Measurements from ENCODE around the gene NDRG4.

Gene NDRG4

DNA sequence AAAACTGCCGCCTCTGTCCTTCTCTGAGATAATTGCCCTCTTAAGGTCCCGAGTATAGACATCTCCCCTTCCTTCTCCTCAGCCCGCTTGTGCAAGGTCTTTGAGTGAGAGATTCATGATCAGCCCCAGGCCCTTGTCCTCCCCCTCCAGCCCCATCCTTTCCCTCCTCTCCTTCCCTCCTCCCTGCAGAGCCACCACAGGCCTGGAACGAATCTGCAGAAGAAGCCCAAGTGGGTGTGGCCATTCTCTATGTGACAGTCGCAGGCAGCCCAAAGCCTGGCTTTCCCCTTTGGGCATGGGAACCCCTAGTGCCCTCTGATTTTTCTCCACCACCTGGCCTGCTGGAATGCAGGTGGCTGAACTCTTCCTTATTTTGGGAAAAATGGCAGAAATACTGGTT is 7.2 kb upstream of the NDRG4 start:
- in situ Hi-C loops (cut with MboI; ENCODE audit: low sequenced_read_pairs) = loop anchor here (25.0 kb wide), 1 partner anchor 155 kb away; no protein-coding TSS in a partner anchor

DNA sequence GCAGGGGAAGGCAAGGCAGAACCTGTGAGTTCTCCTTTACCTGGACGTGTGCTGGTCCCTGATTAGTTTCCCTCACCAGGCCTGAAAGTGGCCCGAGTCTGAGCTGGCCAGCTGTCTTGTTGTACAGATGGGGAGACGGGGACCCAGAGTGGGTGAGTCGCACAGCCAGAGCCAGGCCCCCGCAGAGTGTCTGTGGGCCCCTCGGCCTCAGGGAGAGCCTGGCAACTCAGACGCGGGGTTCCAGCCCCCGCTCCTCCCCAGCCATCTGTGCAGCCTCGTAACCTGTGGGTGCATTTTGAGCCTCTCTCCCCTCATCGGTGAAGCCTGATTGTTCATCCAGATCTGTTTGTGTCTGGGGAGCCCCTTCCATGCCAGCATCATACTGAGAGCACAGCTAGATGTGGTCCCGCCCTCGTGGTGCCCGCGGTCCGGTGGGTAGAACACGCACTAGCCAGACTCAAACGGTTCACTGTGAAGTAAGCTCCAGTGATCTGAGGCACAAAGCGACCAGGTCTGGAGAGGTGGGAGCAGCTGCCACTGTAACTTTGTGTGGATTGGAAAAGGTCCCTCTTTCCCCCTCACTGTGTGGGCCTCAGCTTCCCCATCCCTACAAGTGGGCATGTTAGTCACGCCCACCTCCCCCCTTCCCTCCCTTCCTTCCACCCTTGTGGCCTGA is 6.0 kb upstream of the NDRG4 start:
- in situ Hi-C loops (cut with MboI; ENCODE audit: low sequenced_read_pairs) = loop anchor here (25.0 kb wide), 1 partner anchor 157 kb away; no protein-coding TSS in a partner anchor

GRCh38 chr16:58494981-58495520 is 4.9 kb upstream of the NDRG4 start:
- in situ Hi-C loops (cut with MboI; ENCODE audit: low sequenced_read_pairs) = loop anchor here (25.0 kb wide), 1 partner anchor 158 kb away; no protein-coding TSS in a partner anchor

DNA sequence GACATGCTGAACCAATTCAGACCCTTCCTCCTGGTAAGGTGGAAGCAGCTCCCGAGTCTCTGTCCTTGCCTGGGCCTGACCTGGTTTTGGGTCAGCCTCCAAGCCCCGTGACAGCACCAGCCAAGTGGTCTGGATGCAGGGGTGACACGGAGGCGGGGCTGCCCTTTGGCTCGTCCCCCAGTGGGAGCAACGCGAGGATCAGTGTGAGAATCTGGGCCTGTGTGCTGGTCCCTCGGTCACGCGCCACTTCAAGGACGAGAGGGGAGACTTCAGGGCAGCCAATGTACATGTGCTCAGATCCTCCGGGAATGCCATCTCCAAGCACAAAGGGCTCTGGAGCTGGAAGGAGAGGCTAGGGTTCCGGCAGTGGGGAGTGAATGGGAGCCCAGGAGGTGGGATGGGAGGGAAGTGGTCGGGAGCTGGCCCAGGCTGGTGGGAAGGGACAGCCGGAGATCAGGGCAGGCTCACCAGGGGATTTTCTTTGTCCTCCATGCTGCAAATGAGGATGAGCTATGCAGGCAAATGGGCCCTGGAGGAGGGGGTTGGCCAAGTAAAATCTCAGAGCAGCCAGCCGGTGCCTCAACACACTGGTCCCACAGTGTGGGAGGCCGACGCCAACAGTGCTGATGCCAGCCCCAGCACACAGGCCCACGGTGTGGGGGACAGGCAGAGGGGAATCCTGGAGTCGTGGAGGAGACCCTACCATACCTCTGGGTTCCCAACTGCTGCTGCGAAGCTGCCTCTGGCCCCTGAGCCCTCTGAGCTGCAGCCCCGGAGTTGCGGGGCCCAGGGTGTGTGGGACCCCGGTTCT is 4.2 kb upstream of the NDRG4 start:
- in situ Hi-C loops (cut with MboI; ENCODE audit: low sequenced_read_pairs) = loop anchor here (25.0 kb wide), 1 partner anchor 158 kb away; no protein-coding TSS in a partner anchor

- in situ Hi-C loops (cut with MboI; ENCODE audit: low sequenced_read_pairs) = loop anchor here (25.0 kb wide), 1 partner anchor 160 kb away; no protein-coding TSS in a partner anchor
Measured at GRCh38 chr16:58497468-58497867, 2.5 kb upstream of the NDRG4 start.

DNA sequence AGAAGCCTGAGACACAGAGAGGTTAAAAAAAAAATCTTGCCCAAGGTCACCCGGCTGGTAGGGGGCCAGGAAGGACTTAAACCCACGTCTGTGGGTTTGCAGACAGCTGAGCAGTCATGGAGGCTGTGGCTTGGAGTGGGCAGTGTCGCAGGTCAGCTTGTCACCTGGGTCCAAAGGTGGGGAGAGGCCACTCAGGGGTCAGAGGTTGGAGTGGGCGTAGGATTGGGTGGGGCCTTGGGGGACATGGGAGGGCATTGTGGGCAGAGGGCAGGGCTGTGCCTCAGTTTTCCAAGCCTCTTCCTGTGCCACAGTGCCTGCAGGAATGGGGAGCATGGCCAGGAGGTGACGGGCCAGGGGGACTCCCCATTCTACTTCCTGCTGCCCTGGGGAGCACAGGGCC is 2.0 kb upstream of the NDRG4 start:
- in situ Hi-C loops (cut with MboI; ENCODE audit: low sequenced_read_pairs) = loop anchor here (25.0 kb wide), 1 partner anchor 161 kb away; no protein-coding TSS in a partner anchor

DNA sequence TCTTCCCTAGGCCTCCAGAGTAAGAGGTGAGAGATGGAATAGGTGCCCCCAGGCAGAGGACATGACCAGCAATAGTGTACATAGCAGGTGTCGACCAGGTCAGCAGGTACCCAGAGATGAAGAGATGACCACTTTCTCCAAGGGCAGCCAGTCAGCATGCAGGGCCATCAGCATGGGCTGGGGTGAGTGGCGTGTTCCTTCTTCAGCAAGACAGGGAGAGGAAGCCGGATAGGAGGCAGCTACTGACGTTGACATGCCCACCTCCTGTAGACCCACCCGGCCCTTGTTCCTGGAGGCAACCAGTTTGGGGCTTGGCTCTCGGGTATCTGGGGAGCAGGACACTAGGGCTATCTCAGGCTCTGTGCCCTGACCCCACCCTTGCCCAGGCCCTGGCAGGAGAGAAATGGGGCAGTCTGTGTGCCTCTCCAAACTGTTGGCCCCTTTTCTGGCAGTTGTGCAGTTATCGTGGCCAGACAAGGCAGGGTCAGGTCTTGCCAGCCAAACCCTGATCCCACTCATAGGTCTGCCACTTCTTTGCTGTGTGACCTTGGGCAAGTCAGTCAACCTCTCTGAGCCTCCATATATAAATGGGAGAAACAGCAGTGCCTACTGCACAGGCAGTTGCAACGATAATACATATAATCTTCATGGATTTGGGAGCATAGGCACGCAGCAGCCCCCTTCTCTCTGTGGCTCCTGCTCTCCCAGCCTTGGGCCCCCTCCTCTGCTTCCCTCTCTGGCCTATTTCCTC is 1.4 kb upstream of the NDRG4 start:
- in situ Hi-C loops (cut with MboI; ENCODE audit: low sequenced_read_pairs) = loop anchor here (25.0 kb wide), 1 partner anchor 161 kb away; no protein-coding TSS in a partner anchor

DNA sequence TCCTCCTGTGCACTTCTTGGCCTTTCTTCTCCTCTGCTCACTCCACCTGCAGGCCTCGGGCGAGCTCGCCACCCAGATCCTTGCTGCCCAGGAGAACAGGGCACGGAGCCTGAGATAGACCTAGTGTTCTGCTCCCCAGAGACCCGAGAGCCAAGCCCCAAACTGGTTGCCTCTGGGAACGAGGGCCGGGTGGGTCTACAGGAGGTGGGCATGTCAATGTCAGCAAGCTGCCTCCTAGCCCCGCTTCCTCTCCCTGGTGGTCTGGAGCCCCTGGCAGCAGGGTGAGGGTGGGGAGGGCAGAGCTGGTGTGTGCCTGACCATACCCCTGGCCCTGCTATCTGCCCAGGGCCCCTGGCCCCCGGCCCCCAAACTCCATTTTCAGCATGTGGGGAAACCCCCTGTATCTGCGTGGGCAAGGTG is 841 bp upstream of the NDRG4 start:
- in situ Hi-C loops (cut with MboI; ENCODE audit: low sequenced_read_pairs) = loop anchor here (25.0 kb wide), 1 partner anchor 162 kb away; no protein-coding TSS in a partner anchor

DNA sequence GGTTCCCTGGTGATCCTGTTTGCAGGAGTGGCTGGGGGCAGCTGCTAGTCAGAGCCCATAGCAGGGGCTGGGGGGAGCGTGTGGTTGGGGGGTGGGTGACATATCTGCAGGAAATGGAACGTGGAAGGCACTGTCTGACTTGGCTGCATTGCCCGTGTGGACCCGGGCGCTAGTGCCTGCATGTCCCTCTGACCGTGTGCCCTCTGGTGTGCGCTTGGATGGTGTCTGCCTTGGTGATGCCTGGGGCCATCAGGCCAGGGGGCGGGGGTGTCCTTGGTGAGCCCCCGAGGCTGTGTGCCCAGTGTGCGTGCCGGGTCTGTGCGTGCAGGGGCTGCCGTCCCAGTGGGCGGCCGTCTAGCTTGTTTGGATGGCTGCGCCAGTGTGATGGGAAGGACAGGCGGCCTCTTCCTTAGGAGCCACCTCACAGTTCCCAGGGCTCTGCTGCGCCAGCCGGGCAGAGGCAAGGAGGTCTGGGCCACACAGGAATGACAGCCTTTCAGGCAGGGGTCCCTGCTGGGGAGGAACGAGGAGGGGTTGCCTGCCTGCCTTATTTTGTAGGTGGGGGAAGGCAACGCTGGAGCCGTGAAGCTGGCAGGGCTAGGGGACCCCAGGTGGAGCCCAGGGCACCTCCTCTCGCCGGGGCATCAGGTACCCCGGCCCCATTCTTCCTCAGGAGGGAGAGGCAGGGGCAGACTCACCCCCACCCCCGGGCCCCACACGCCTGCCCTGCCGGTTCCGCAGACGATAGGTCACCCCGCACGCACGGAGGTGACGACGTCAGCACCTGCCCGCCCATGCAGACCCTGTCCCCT is 693 bp downstream of the NDRG4 start:
- in situ Hi-C loops (cut with MboI; ENCODE audit: low sequenced_read_pairs) = no loop called here

GRCh38 chr16:58501242-58502131 is 1.5 kb downstream of the NDRG4 start:
- in situ Hi-C loops (cut with MboI; ENCODE audit: low sequenced_read_pairs) = no loop called here

GRCh38 chr16:58502217-58502921 is 2.4 kb downstream of the NDRG4 start:
- in situ Hi-C loops (cut with MboI; ENCODE audit: low sequenced_read_pairs) = no loop called here

- in situ Hi-C loops (cut with MboI; ENCODE audit: low sequenced_read_pairs) = no loop called here
Measured at GRCh38 chr16:58503166-58503862, 3.4 kb downstream of the NDRG4 start.

GRCh38 chr16:58503863-58504688 is 4.1 kb downstream of the NDRG4 start:
- in situ Hi-C loops (cut with MboI; ENCODE audit: low sequenced_read_pairs) = no loop called here

GRCh38 chr16:58506241-58507194 is 6.6 kb downstream of the NDRG4 start:
- in situ Hi-C loops (cut with MboI; ENCODE audit: low sequenced_read_pairs) = no loop called here

DNA sequence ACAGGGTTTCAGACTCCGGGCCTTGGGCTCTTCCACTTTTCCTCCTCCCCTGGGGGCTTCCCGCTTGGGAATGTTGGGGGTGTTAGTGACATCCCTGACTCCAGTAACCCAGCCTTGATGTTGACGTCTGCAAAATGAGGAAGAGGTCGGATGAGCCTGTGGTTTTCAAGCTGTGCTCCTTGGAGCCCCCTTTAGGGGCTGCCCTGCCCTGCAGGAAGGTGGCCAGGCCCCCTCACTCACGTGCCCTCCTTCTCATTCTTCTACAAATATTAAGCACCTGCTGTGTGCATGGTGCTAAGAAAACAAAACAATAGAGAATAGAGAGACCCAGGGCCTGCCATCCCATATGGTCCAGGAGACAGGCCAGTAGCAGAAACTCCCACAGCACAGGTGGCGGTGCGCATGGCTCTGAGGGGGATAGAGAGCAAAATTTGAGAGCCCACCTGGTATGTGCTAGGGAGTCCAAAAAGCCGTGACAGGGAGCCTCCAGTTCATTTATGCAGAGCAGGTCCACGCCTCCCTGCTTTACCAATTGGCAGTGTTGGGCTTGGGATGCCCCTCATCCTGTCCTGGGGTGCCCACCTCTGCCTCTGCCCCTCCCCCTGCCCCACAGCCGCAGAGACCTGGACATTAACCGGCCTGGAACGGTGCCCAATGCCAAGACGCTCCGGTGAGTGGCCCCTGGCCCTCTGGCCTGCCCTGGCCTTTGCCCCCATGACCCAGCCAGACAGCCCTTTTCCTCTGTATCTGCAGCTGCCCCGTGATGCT is 7.4 kb downstream of the NDRG4 start:
- in situ Hi-C loops (cut with MboI; ENCODE audit: low sequenced_read_pairs) = no loop called here
